Lung (tissue), 12 donors: ENCODE results near the gene ZDHHC24. TPM values are rescaled to one million over a fixed set of nuclear protein-coding genes. Genes with fewer than 3 reads are reported as not detected.

Source experiments
- ATAC-seq: fragments of 200-7000 bp; cut with Tn5 transposase; one replicate; pipeline ENCODE4 v1.9.1; 2020; ENCODE audit warnings: moderate number of reproducible peaks; ENCODE audit not compliant: insufficient read depth, low FRiP score
- DNase-seq, 3 donors: peaks; one replicate each; pipeline ENCODE4 v3.0.0-alpha.2; 2013 to 2017
- H3K27ac ChIP-seq, 2 donors: one replicate each; pipeline ENCODE4 v1.5.1; 2013; ENCODE audit warnings: mild to moderate bottlenecking in 2 of 2, moderate library complexity in 2 of 2, control low read depth in 1 of 2, inconsistent platforms in 1 of 2, low read depth in 1 of 2, low read length in 1 of 2
- H3K27me3 ChIP-seq, 3 donors: one replicate each; pipeline ENCODE4 v1.5.1; 2013; ENCODE audit warnings: low read length in 2 of 3; ENCODE audit not compliant: control insufficient read depth in 3 of 3, insufficient read depth in 3 of 3
- H3K36me3 ChIP-seq, 4 donors: one replicate each; pipeline ENCODE4 v1.5.1; 2013; ENCODE audit warnings: low read length in 4 of 4, mild to moderate bottlenecking in 1 of 4, moderate library complexity in 1 of 4; ENCODE audit not compliant: control insufficient read depth in 4 of 4, insufficient read depth in 4 of 4
- H3K4me1 ChIP-seq, 5 donors: one replicate each; pipeline ENCODE4 v1.5.1; 2013; ENCODE audit warnings: low read length in 5 of 5, mild to moderate bottlenecking in 2 of 5, moderate library complexity in 1 of 5; ENCODE audit not compliant: control insufficient read depth in 5 of 5, insufficient read depth in 5 of 5
- H3K4me3 ChIP-seq: one replicate; pipeline ENCODE4 v1.5.1; 2013; ENCODE audit warnings: mild to moderate bottlenecking, control low read depth, moderate library complexity
- H3K9ac ChIP-seq, 2 donors: one replicate each; pipeline ENCODE4 v1.5.1; 2013; ENCODE audit warnings: low read length in 2 of 2, control low read depth in 1 of 2; ENCODE audit not compliant: insufficient read depth in 1 of 2
- H3K9me3 ChIP-seq, 4 donors: one replicate each; pipeline ENCODE4 v1.5.1; 2013; ENCODE audit warnings: low read length in 3 of 4, mild to moderate bottlenecking in 1 of 4, moderate library complexity in 1 of 4; ENCODE audit not compliant: control insufficient read depth in 4 of 4, insufficient read depth in 3 of 4
- CTCF ChIP-seq: IDR thresholded peaks from 2 replicates; pipeline ENCODE4 v1.5.1; 2012; ENCODE audit warnings: mild to moderate bottlenecking; ENCODE audit errors: control extremely low read depth, extremely low read depth
- WGBS, 2 donors: extraction: QIAGEN DNeasy Blood & Tissue Kit; methylation state at CpG; one replicate each; pipeline ENCODE4 v1.1.7; 2013; 5-methylcytosine and 5-hydroxymethylcytosine counted together
- polyA plus RNA-seq, 2 donors: library from polyadenylated mRNA; stranded (reverse); fragments of 200-250 nt; gene quantifications; one replicate each; pipeline ENCODE4 v1.2.1, GENCODE V29; 2013
- total RNA-seq, 2 donors: library from RNA; depleted of rRNA in 1 of 2; stranded (reverse); fragments of >200 nt in 1 of 2; gene quantifications; one replicate each; pipeline ENCODE4 v1.2.1, GENCODE V29; 2014 to 2021
- donor health status: control.
- donor health status: control.
- donor health status: Bipolar disorder and iron deficiency.
- donor health status: healthy.
- donor health status: DM: yes; HTN: yes; CAD: no.

Gene ZDHHC24
- total and polyA plus RNA-seq, 4 donors, result 6.8 to 21.6 (median 11.5) TPM

GRCh38 chr11:66561178-66561974, 15.5 kb upstream of the ZDHHC24 start:
- peaks cover 0 to 4% (median 0%) of the 10 kb centered on the region in 5 donors for H3K4me1 ChIP-seq
- peaks cover 0 to 15% (median 12%) of the 10 kb centered on the region in 3 donors for H3K27me3 ChIP-seq
- DNase-seq, result no peak
- H3K9me3 ChIP-seq, result no peaks in the 10 kb centered on the region
- no peak for TF ChIP-seq CTCF
- ATAC-seq, result no peak
- no peak overlapping the region for H3K9ac ChIP-seq
- WGBS, 2 donors, result 84 to 92% methylated on average over 14 of the region's 14 CpGs
- no peak overlapping the region for H3K4me3 ChIP-seq
- H3K27ac ChIP-seq, result no peak overlapping the region
- no peaks in the 10 kb centered on the region for H3K36me3 ChIP-seq

GRCh38 chr11:66559866-66560676, 14.2 kb upstream of the ZDHHC24 start:
- peaks cover 0 to 15% (median 12%) of the 10 kb centered on the region in 3 donors for H3K27me3 ChIP-seq
- no peak overlapping the region for H3K9ac ChIP-seq
- no peaks in the 10 kb centered on the region for H3K36me3 ChIP-seq
- no peak overlapping the region for H3K4me3 ChIP-seq
- no peak for TF ChIP-seq CTCF
- ATAC-seq (no peak), DNase-seq (no peak)
- peaks cover 0 to 4% (median 0%) of the 10 kb centered on the region in 5 donors for H3K4me1 ChIP-seq
- H3K9me3 ChIP-seq, result no peaks in the 10 kb centered on the region
- WGBS, 2 donors, result 82 to 84% methylated on average over 25 to 27 of the region's 27 CpGs
- H3K27ac ChIP-seq, result no peak overlapping the region

- 13 to 21% methylated on average over 45 to 50 of the region's 50 CpGs for WGBS, 2 donors
- Histone ChIP-seq H3K9ac (no peak overlapping the region), H3K4me1 (peaks cover 0 to 4% (median 0%) of the 10 kb centered on the region in 5 donors), H3K36me3 (no peaks in the 10 kb centered on the region), H3K27ac (no peak overlapping the region), H3K4me3 (no peak overlapping the region), H3K9me3 (no peaks in the 10 kb centered on the region), H3K27me3 (peaks cover 0 to 15% (median 12%) of the 10 kb centered on the region in 3 donors)
- peak; percentile 20 for ATAC-seq
- peak in 1 of 3 donors; percentile 20 for DNase-seq
- TF ChIP-seq CTCF, result no peak
Measured at GRCh38 chr11:66559142-66559865, 13.5 kb upstream of the ZDHHC24 start.
